ENCODE results near the gene MIPOL1. TPM values are rescaled to one million over a fixed set of nuclear protein-coding genes. Genes with fewer than 3 reads are reported as not detected.

Gene MIPOL1
- total and polyA plus RNA-seq, 2 donors from 2014 or later: 4.4 to 14.8 TPM

DNA sequence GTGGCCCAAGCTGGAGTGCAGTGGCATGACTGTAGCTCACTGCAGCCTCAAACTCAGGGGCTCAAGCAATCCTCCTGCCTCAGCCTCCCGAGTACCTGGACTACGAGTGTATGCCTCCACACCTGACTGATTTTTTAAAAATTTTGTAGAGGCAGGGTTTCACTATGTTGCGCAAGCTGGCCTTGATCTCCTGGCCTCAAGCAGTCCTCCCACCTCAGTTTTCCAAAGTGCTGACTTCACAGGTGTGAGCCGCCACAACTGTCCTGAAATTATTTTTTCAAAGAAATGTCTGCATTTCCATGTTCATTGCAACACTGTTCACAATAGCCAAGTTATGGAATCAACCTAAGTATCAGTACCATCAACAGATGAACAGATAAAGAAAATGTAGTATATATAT, 285.9 kb downstream of the MIPOL1 start:
- no peaks in the 10 kb centered on the region for H3K4me1 ChIP-seq (ENCODE audit: control insufficient read depth in 2 of 3, insufficient read depth in 2 of 3, low read depth in 1 of 3, low read length in 3 of 3)
- H3K36me3 ChIP-seq (ENCODE audit: control insufficient read depth in 2 of 3, insufficient read depth in 3 of 3, low read length in 3 of 3): no peaks in the 10 kb centered on the region
- no peak overlapping the region for H3K27ac ChIP-seq (ENCODE audit: low read depth in 2 of 2, low read length in 2 of 2)
- H3K27me3 ChIP-seq (ENCODE audit: control insufficient read depth, insufficient read depth, low read length): no peaks in the 10 kb centered on the region
- no peak overlapping the region for H3K9ac ChIP-seq (ENCODE audit: low read length in 3 of 3)
- TF ChIP-seq, protein P1, sequence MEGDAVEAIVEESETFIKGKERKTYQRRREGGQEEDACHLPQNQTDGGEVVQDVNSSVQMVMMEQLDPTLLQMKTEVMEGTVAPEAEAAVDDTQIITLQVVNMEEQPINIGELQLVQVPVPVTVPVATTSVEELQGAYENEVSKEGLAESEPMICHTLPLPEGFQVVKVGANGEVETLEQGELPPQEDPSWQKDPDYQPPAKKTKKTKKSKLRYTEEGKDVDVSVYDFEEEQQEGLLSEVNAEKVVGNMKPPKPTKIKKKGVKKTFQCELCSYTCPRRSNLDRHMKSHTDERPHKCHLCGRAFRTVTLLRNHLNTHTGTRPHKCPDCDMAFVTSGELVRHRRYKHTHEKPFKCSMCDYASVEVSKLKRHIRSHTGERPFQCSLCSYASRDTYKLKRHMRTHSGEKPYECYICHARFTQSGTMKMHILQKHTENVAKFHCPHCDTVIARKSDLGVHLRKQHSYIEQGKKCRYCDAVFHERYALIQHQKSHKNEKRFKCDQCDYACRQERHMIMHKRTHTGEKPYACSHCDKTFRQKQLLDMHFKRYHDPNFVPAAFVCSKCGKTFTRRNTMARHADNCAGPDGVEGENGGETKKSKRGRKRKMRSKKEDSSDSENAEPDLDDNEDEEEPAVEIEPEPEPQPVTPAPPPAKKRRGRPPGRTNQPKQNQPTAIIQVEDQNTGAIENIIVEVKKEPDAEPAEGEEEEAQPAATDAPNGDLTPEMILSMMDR (IDR thresholded peaks at IDR 0.05; ENCODE audit: borderline replicate concordance, extremely low read depth, insufficient read depth): no peak
- H3K4me3 ChIP-seq (ENCODE audit: low read length in 3 of 3): no peak overlapping the region
- FAIRE-seq: no peak
- peaks cover 0 to 2% (median 2%) of the 10 kb centered on the region in 3 donors for H3K9me3 ChIP-seq (ENCODE audit: control insufficient read depth in 2 of 3, insufficient read depth in 1 of 3, low read length in 3 of 3)
- DNase-seq: no peak
- intact Hi-C loops (cut with DNase I): no loop called here

DNA sequence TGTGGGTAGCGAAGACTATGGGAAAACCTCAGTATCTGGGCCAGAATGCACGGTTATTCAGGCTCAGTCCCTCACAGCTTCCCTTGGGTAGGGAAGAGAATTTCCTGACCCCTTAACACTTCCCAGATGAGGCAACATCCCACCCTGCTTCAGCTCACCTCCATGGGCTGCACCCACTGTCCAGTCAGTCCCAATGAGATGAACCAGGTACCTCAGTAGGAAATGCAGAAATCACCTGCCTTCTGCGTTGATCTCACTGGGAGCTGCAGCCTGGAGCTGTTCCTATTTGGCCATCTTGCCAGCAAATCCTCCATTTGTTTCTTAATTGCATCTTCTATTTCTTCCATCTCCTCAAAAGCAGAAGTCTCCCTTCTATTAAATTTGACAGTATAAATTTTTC, 292.9 kb downstream of the MIPOL1 start:
- no peak for FAIRE-seq
- H3K9me3 ChIP-seq (ENCODE audit: control insufficient read depth in 2 of 3, insufficient read depth in 1 of 3, low read length in 3 of 3): no peaks in the 10 kb centered on the region
- peak in 1 of 5 donors; percentile 22 for DNase-seq
- H3K4me3 ChIP-seq (ENCODE audit: low read length in 3 of 3): no peak overlapping the region
- no peak overlapping the region for H3K9ac ChIP-seq (ENCODE audit: low read length in 3 of 3)
- no peaks in the 10 kb centered on the region for H3K36me3 ChIP-seq (ENCODE audit: control insufficient read depth in 2 of 3, insufficient read depth in 3 of 3, low read length in 3 of 3)
- no peak overlapping the region for H3K27ac ChIP-seq (ENCODE audit: low read depth in 2 of 2, low read length in 2 of 2)
- H3K4me1 ChIP-seq (ENCODE audit: control insufficient read depth in 2 of 3, insufficient read depth in 2 of 3, low read depth in 1 of 3, low read length in 3 of 3): no peaks in the 10 kb centered on the region
- no peaks in the 10 kb centered on the region for H3K27me3 ChIP-seq (ENCODE audit: control insufficient read depth, insufficient read depth, low read length)
- TF ChIP-seq, protein P1 (IDR thresholded peaks at IDR 0.05; ENCODE audit: borderline replicate concordance, extremely low read depth, insufficient read depth): no peak
- intact Hi-C loops (cut with DNase I): no loop called here

DNA sequence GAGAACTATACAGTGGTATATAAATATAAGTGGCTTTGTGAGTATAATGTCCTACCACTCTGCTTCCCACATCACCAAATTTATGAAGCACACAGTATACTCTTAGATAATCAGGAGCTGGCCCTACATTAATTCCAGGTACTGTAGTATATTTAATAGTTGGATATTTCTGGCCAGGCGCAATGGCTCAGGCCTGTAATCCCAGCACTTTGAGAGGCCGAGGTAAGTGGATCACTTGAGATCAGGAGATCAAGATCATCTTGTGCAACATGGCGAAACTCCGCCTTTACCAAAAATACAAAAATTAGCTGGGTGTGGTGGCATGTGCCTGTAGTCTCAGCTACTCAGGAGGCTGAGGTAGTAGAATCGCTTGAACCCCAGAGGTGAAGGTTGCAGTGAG, 293.3 kb downstream of the MIPOL1 start:
- FAIRE-seq (no peak), DNase-seq (no peak)
- H3K9ac ChIP-seq (ENCODE audit: low read length in 3 of 3): no peak overlapping the region
- H3K27me3 ChIP-seq (ENCODE audit: control insufficient read depth, insufficient read depth, low read length): no peaks in the 10 kb centered on the region
- H3K4me3 ChIP-seq (ENCODE audit: low read length in 3 of 3): no peak overlapping the region
- intact Hi-C loops (cut with DNase I): no loop called here
- H3K36me3 ChIP-seq (ENCODE audit: control insufficient read depth in 2 of 3, insufficient read depth in 3 of 3, low read length in 3 of 3): no peaks in the 10 kb centered on the region
- TF ChIP-seq, protein P1 (IDR thresholded peaks at IDR 0.05; ENCODE audit: borderline replicate concordance, extremely low read depth, insufficient read depth): no peak
- no peak overlapping the region for H3K27ac ChIP-seq (ENCODE audit: low read depth in 2 of 2, low read length in 2 of 2)
- H3K9me3 ChIP-seq (ENCODE audit: control insufficient read depth in 2 of 3, insufficient read depth in 1 of 3, low read length in 3 of 3): no peaks in the 10 kb centered on the region
- H3K4me1 ChIP-seq (ENCODE audit: control insufficient read depth in 2 of 3, insufficient read depth in 2 of 3, low read depth in 1 of 3, low read length in 3 of 3): no peaks in the 10 kb centered on the region

DNA sequence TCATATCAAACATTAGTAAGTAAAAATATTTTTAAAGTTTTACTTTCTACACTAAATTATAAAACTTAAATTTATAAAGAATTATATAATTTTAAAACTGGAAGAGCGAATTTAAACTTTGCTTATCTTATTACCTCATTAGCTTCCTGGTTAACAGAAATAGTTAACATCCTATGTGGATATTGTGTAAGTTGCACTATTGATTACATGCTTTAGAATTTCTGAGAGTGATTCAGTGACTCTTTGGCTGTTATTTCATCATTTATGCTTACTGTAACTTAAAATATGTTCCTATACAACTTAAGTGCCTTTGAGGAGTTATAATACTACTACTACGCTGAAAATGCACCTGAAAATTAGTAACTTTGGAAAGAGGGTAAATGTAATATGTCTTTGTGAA, 295.9 kb downstream of the MIPOL1 start:
- no peaks in the 10 kb centered on the region for H3K9me3 ChIP-seq (ENCODE audit: control insufficient read depth in 2 of 3, insufficient read depth in 1 of 3, low read length in 3 of 3)
- no peaks in the 10 kb centered on the region for H3K27me3 ChIP-seq (ENCODE audit: control insufficient read depth, insufficient read depth, low read length)
- H3K4me1 ChIP-seq (ENCODE audit: control insufficient read depth in 2 of 3, insufficient read depth in 2 of 3, low read depth in 1 of 3, low read length in 3 of 3): no peaks in the 10 kb centered on the region
- FAIRE-seq (no peak), DNase-seq (no peak)
- intact Hi-C loops (cut with DNase I): no loop called here
- H3K27ac ChIP-seq (ENCODE audit: low read depth in 2 of 2, low read length in 2 of 2): no peak overlapping the region
- no peak overlapping the region for H3K4me3 ChIP-seq (ENCODE audit: low read length in 3 of 3)
- H3K9ac ChIP-seq (ENCODE audit: low read length in 3 of 3): no peak overlapping the region
- TF ChIP-seq, protein P1 (IDR thresholded peaks at IDR 0.05; ENCODE audit: borderline replicate concordance, extremely low read depth, insufficient read depth): no peak
- H3K36me3 ChIP-seq (ENCODE audit: control insufficient read depth in 2 of 3, insufficient read depth in 3 of 3, low read length in 3 of 3): no peaks in the 10 kb centered on the region
